HG02852 (cell line): Measurements from ENCODE around the gene CTNNA2.

ENCODE experiments used
- ATAC-seq: cut with Tn5 transposase; IDR thresholded peaks from one replicate; pipeline ENCODE4 v1.9.1; 2021; ENCODE audit warnings: mild to moderate bottlenecking, moderate library complexity; ENCODE audit not compliant: unreplicated experiment

Gene CTNNA2

GRCh38 chr2:79512442-79513401, at the start of gene CTNNA2:
Gene CTNNA2 (plus strand): TSS chr2:79513051.
- peak; percentile 59 for ATAC-seq

GRCh38 chr2:79487399-79487798, 25.5 kb upstream of the CTNNA2 start:
- no peak for ATAC-seq

GRCh38 chr2:79511320-79511951, 1.4 kb upstream of the CTNNA2 start:
- ATAC-seq: no peak

- ATAC-seq: no peak
Observed at GRCh38 chr2:79513711-79514110, 860 bp downstream of the CTNNA2 start.

GRCh38 chr2:79529636-79530035, 16.8 kb downstream of the CTNNA2 start:
- ATAC-seq: no peak

- no peak for ATAC-seq
Observed at GRCh38 chr2:79530443-79530842, 17.6 kb downstream of the CTNNA2 start.

- ATAC-seq: no peak
Observed at GRCh38 chr2:79547568-79547967, 34.7 kb downstream of the CTNNA2 start.

GRCh38 chr2:79552653-79553052, 39.8 kb downstream of the CTNNA2 start:
- no peak for ATAC-seq

GRCh38 chr2:79554899-79555298, 42.0 kb downstream of the CTNNA2 start:
- ATAC-seq: no peak

- no peak for ATAC-seq
Observed at GRCh38 chr2:79564065-79564464, 51.2 kb downstream of the CTNNA2 start.

- no peak for ATAC-seq
Observed at GRCh38 chr2:79569048-79569447, 56.2 kb downstream of the CTNNA2 start.

- no peak for ATAC-seq
Observed at GRCh38 chr2:79573895-79574674, 61.2 kb downstream of the CTNNA2 start.

- ATAC-seq: no peak
Observed at GRCh38 chr2:79576451-79576850, 63.6 kb downstream of the CTNNA2 start.

GRCh38 chr2:79578952-79579351, 66.1 kb downstream of the CTNNA2 start:
- ATAC-seq: no peak

GRCh38 chr2:79580175-79580574, 67.3 kb downstream of the CTNNA2 start:
- no peak for ATAC-seq

- ATAC-seq: no peak
Observed at GRCh38 chr2:79585701-79586433, 73.0 kb downstream of the CTNNA2 start.

GRCh38 chr2:79591281-79591680, 78.4 kb downstream of the CTNNA2 start:
- no peak for ATAC-seq

GRCh38 chr2:79593237-79593867, 80.5 kb downstream of the CTNNA2 start:
- no peak for ATAC-seq

GRCh38 chr2:79596403-79596802, 83.6 kb downstream of the CTNNA2 start:
- ATAC-seq: no peak

GRCh38 chr2:79604748-79605147, 91.9 kb downstream of the CTNNA2 start:
- ATAC-seq: no peak
